SK-N-MC (cell line): ENCODE measurements around the gene CCDC7.

Source experiments
- EZH2 ChIP-seq: fragments of 200-600 bp; sonication (generic); IDR thresholded peaks from one replicate; pipeline ENCODE4 v1.6.1; 2017; ENCODE audit warnings: antibody characterized with exemption
- FOXP2 ChIP-seq: optimal IDR thresholded peaks from 2 replicates; pipeline ENCODE3; 2011; ENCODE audit warnings: mild to moderate bottlenecking, moderate library complexity; ENCODE audit not compliant: insufficient read depth; ENCODE audit errors: extremely low read length, control extremely low read depth
- POLR2AphosphoS5 ChIP-seq: IDR thresholded peaks from 2 replicates; pipeline ENCODE4 v1.6.1; 2012; ENCODE audit warnings: mild to moderate bottlenecking, low read depth, low read length, borderline replicate concordance

DNA sequence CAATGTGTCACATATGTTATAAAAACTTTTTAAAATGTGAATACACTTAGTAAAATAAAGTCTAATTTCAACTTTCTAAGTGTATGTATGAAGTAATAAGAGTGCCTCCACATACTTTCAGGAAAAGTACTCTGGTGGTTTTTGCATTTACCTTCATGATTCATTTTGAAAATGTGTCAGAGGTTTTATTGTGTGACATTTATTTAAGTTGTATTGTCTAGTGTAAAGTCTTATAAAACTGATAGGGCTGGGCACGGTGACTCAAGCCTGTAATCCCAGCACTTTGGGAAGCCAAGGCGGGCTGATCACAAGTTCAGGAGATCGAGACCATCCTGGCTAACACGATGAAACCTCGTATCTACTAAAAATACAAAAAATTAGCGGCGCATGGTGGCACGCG lies 285.6 kb downstream of the CCDC7 start:
- no peak for TF ChIP-seq EZH2
- TF ChIP-seq POLR2AphosphoS5: no peak
- no peak for TF ChIP-seq FOXP2
